Stimulated activated CD4-positive, alpha-beta T cell treated with anti-CD3 and anti-CD28 coated beads, Interleukin-1b, Interleukin-23, amount 100 ng/mL, for 1 hour (primary cell): ENCODE measurements around the gene EXPH5.
"Not testable (repeated sequence)": the region's sequence is repeated elsewhere in the genome, so short reads cannot be mapped to it uniquely, and the experiment has no call there.

Experiments
- DNase-seq, 2 donors: peaks; one replicate each; pipeline ENCODE4 v3.0.0-alpha.2; 2020; ENCODE audit warnings: low read depth in 2 of 2

EXPH5 gene

GRCh38 chr11:108599978-108600377 lies 6.4 kb upstream of the EXPH5 start:
- DNase-seq = no peak

- DNase-seq = no peak
Measured at GRCh38 chr11:108597736-108598355, 4.3 kb upstream of the EXPH5 start.

GRCh38 chr11:108596701-108597100 lies 3.1 kb upstream of the EXPH5 start:
- DNase-seq = no peak

GRCh38 chr11:108593923-108594434 lies 411 bp upstream of the EXPH5 start:
- DNase-seq = no peak

- DNase-seq = no peak
Measured at GRCh38 chr11:108592591-108593213, 866 bp downstream of the EXPH5 start.

- DNase-seq = no peak
Measured at GRCh38 chr11:108591893-108592292, 1.7 kb downstream of the EXPH5 start.

DNA sequence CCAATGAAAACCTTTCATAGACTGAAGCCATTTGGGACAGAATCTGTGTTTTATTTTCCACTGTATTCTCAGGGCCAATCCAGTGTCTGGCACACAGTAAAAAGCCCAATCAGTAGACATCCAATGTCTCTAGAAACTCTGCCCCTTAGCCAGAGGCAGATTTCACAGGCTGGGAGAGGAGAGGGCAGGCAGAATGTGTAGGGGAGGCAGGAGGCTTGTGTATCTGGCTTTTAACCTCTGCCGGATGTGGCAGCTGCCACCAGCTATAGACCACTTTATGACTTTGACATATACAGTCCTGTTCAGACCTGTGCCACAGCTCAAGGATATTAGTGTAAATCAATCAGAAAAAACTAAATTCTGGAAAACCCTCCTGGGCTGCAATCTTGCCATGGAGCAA lies 4.4 kb downstream of the EXPH5 start:
- DNase-seq = no peak

GRCh38 chr11:108588287-108588686 lies 5.3 kb downstream of the EXPH5 start:
- DNase-seq = no peak

DNA sequence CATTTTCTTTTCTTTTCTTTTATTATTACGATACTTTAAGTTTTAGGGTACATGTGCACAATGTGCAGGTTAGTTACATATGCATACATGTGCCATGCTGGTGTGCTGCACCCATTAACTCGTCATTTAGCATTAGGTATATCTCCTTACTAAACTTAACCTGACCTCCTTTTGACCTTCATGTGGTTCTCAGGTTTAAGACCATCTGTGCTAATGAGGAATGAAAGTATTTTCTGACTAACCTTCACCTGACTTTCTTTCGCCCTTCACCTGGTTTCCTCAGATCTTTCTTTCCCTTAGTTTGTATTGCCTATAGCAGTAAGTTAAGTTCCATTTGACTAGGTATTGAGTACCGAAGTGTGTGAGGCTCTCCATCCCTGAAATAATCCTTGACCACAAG lies 6.5 kb downstream of the EXPH5 start:
- no peak for DNase-seq

DNA sequence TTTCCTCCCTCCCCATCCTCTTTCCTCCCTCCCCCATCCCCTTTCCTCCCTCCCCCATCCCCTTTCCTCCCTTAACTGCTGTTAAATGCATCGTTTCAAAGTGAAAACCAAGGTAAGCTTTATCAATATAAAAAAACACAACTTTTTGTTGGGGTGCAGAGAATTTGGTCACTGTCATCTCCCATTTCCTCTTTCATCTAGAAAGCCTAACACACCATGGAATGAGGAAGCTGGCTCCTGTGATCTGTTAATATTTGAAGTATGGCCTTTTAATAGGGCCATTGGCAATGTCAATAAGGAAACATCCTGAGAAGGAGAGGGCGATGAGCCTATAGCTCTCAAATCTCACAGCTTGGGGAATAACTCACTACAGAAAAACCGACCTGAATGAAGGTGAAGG lies 7.0 kb downstream of the EXPH5 start:
- DNase-seq = no peak

- not testable (repeated sequence) for DNase-seq
Measured at GRCh38 chr11:108586185-108586584, 7.4 kb downstream of the EXPH5 start.

- DNase-seq = no peak
Measured at GRCh38 chr11:108584973-108585372, 8.6 kb downstream of the EXPH5 start.

GRCh38 chr11:108580645-108581044 lies 12.9 kb downstream of the EXPH5 start:
- DNase-seq = no peak

DNA sequence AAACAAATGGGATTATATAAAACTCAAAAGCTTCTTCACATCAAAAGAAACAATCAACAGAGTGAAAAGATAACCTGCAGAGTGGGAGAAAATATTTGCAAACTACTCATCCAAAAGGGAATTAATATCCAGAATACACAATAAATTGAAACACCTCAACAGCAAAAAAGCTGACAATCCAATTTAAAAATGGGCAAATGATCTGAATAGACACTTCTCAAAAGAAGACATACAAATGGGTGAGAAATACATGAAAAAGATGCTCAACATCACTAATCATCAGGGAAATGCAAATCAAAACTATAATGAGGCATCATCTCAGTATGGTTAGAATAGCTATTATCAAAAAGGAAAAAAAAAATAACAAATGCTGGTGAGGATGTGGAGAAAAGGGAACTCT lies 13.5 kb downstream of the EXPH5 start:
- no peak for DNase-seq

DNA sequence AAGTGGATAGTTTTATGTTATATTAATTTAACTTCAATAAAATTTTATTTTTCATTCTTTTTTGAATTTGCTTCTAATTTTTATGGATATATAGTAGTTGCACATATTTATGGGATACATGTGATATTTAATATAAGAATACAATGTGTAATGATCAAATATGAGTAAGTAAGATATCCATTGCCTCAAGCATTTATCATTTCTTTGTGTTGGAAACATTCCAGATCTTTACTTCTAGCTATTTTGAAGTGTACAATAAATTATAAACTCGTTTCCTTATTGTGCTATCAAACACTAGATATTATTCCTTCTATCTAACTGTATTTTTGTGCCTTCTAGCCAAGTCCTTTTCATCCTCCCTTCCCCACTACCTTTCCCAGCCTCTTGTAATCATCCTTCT lies 17.0 kb downstream of the EXPH5 start:
- no peak for DNase-seq

DNA sequence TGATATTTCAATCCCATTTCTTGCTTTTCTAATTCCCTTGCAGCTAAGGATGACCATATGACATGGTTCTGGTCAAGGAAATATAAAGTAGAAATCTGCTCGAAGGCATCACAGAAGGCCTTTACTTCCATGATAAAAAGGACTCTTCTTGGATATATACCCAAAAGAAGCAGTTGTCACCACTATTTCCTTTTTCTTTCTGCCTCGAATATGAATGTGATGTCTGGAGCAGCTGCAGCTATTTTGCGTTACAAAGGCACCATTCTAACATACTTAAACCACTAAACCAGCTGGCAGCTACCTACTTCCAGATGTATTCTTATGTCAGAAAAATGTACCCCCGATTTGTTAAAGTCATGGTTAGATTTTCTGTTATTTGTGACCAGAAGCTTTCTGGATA lies 18.9 kb downstream of the EXPH5 start:
- no peak for DNase-seq

GRCh38 chr11:108571001-108571400 lies 22.6 kb downstream of the EXPH5 start:
- no peak for DNase-seq

- DNase-seq = no peak
Measured at GRCh38 chr11:108569896-108570295, 23.7 kb downstream of the EXPH5 start.

DNA sequence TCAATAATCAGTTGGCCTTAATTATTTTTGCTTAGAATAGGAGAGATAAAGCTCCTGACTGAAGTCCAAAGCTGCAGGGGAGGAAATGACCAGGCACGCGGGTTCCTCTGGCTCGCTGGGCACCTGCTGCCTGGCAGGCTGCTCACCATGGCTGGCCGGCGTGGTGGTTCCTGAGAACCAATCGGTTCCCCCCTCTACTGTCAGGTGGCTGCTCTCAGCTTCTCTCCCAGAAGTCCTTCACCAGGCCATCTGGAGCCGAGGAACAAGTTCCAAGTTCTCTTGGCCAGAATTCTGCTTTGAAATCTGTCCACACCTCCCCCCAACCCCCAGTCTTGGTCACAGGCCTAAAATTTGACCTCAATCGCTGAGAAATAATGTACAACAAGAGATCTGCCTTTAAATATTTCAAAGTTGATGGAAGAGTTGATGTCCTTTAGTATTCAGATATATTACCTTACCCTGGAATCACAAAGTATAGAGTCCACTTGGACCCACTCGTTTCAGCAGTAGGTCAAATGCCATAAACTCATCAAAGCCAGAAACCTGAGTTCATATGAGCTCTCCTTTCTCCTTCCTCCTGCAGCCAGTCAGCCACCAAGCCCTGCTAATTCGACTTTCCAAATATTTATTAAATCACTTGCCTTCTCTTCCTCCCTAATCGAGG lies 25.2 kb downstream of the EXPH5 start:
- no peak for DNase-seq

DNA sequence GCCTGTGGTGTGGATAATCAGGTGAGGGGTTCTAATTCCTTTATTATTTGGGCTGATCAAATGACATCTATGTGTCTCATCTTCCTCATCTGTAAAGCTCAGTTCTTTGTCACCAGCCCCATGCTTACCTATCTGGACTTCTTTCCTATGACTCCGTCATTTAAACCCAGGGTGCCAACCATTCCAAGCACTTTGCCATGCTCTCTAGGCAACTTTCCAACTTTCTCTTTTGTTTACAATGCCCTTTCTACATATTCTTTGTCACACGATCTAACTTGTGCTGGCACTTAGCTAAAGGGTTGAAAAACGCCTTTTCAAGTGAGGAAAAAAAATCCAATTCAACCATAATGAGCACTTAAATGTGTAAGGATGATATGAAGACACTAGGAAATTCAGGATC lies 27.9 kb downstream of the EXPH5 start:
- DNase-seq = no peak

GRCh38 chr11:108562746-108563581 lies 30.6 kb downstream of the EXPH5 start:
- DNase-seq = no peak

- no peak for DNase-seq
Measured at GRCh38 chr11:108561535-108561991, 32.0 kb downstream of the EXPH5 start.
